Retinal pigment epithelial cell (primary cell): Measurements from ENCODE around the gene C7orf33.

Experiments used
- DNase-seq: peaks from one replicate; pipeline ENCODE4 v3.0.0-alpha.2; 2010; ENCODE audit warnings: low read depth
- H3K4me3 ChIP-seq: 2 replicates; pipeline ENCODE4 v1.5.1; 2011; ENCODE audit warnings: mild to moderate bottlenecking, low read length, control low read depth, moderate library complexity
- CTCF ChIP-seq: conservative IDR thresholded peaks from 2 replicates; pipeline ENCODE4 v1.5.1; 2011; ENCODE audit warnings: low read depth, low read length, control low read depth, inconsistent platforms

Gene C7orf33

GRCh38 chr7:148590471-148590870 is at the start of gene C7orf33:
Gene C7orf33 (plus strand): TSS chr7:148590766. CDS start chr7:148590926, 160 bp downstream.
- H3K4me3 ChIP-seq = no peak within 1 kb of the TSS
- no peak for DNase-seq
- TF ChIP-seq CTCF = no peak

GRCh38 chr7:148541891-148542504 is 48.6 kb upstream of the C7orf33 start:
- no peak for DNase-seq
- TF ChIP-seq CTCF = no peak
- H3K4me3 ChIP-seq = no peak overlapping the region

GRCh38 chr7:148543302-148543701 is 47.3 kb upstream of the C7orf33 start:
- TF ChIP-seq CTCF = no peak
- DNase-seq = no peak
- H3K4me3 ChIP-seq = no peak overlapping the region

GRCh38 chr7:148545172-148545571 is 45.4 kb upstream of the C7orf33 start:
- TF ChIP-seq CTCF = no peak
- H3K4me3 ChIP-seq = no peak overlapping the region
- DNase-seq = no peak

GRCh38 chr7:148545932-148546331 is 44.6 kb upstream of the C7orf33 start:
- no peak for DNase-seq
- no peak overlapping the region for H3K4me3 ChIP-seq
- no peak for TF ChIP-seq CTCF

- H3K4me3 ChIP-seq = no peak overlapping the region
- DNase-seq = no peak
- no peak for TF ChIP-seq CTCF
Observed at GRCh38 chr7:148546857-148547256, 43.7 kb upstream of the C7orf33 start.

- H3K4me3 ChIP-seq = no peak overlapping the region
- TF ChIP-seq CTCF = no peak
- no peak for DNase-seq
Observed at GRCh38 chr7:148547951-148548350, 42.6 kb upstream of the C7orf33 start.
